NCI-H187 (cell line): Measurements from ENCODE around the gene ZC2HC1C.

ENCODE experiments used
- DNase-seq, 2 experiments: peaks; one replicate each; lab custom pipeline; 2025; lab: John Stamatoyannopoulos, UW

Gene ZC2HC1C

GRCh38 chr14:75069121-75069810 lies at the start of gene ZC2HC1C:
ZC2HC1C (plus strand) TSS chr14:75069641; CDS start chr14:75070574, 933 bp downstream.
- peak; percentile 97 to 98 for DNase-seq

- no peak for DNase-seq
Observed at GRCh38 chr14:75022655-75023054, 46.8 kb upstream of the ZC2HC1C start.

GRCh38 chr14:75023108-75023507 lies 46.3 kb upstream of the ZC2HC1C start:
- no peak for DNase-seq

- no peak for DNase-seq
Observed at GRCh38 chr14:75025082-75025481, 44.4 kb upstream of the ZC2HC1C start.

GRCh38 chr14:75025876-75026275 lies 43.6 kb upstream of the ZC2HC1C start:
- DNase-seq = no peak

- no peak for DNase-seq
Observed at GRCh38 chr14:75030147-75030546, 39.3 kb upstream of the ZC2HC1C start.

- no peak for DNase-seq
Observed at GRCh38 chr14:75032939-75033338, 36.5 kb upstream of the ZC2HC1C start.

GRCh38 chr14:75040507-75040906 lies 28.9 kb upstream of the ZC2HC1C start:
- DNase-seq = no peak

GRCh38 chr14:75040959-75041358 lies 28.5 kb upstream of the ZC2HC1C start:
- DNase-seq = no peak

- DNase-seq = no peak
Observed at GRCh38 chr14:75041613-75042012, 27.8 kb upstream of the ZC2HC1C start.

GRCh38 chr14:75042035-75042434 lies 27.4 kb upstream of the ZC2HC1C start:
- no peak for DNase-seq

GRCh38 chr14:75044322-75044721 lies 25.1 kb upstream of the ZC2HC1C start:
- no peak for DNase-seq

- no peak for DNase-seq
Observed at GRCh38 chr14:75044752-75045151, 24.7 kb upstream of the ZC2HC1C start.

GRCh38 chr14:75046275-75046674 lies 23.2 kb upstream of the ZC2HC1C start:
- no peak for DNase-seq

GRCh38 chr14:75046899-75047298 lies 22.5 kb upstream of the ZC2HC1C start:
- no peak for DNase-seq

GRCh38 chr14:75047506-75047905 lies 21.9 kb upstream of the ZC2HC1C start:
- DNase-seq = no peak

- no peak for DNase-seq
Observed at GRCh38 chr14:75048101-75048500, 21.3 kb upstream of the ZC2HC1C start.

- DNase-seq = no peak
Observed at GRCh38 chr14:75049136-75049535, 20.3 kb upstream of the ZC2HC1C start.

GRCh38 chr14:75049731-75050201 lies 19.7 kb upstream of the ZC2HC1C start:
- DNase-seq = no peak

GRCh38 chr14:75050852-75051555 lies 18.4 kb upstream of the ZC2HC1C start, which contains the start of gene MLH3:
MLH3 (minus strand) TSS chr14:75051467; CDS start chr14:75049655, 1,812 bp downstream.
- DNase-seq = peak; percentile 89

GRCh38 chr14:75051556-75051899 lies 17.9 kb upstream of the ZC2HC1C start:
- DNase-seq = no peak

- DNase-seq = no peak
Observed at GRCh38 chr14:75053396-75054291, 15.8 kb upstream of the ZC2HC1C start.
